Astrocyte of the cerebellum (primary cell): ENCODE measurements around the gene AOC2.
"Not testable (repeated sequence)": the region's sequence is repeated elsewhere in the genome, so short reads cannot be mapped to it uniquely, and the experiment has no call there.

Source experiments
- DNase-seq: peaks from one replicate; pipeline ENCODE4 v3.0.0-alpha.2; 2011; ENCODE audit warnings: low read depth
- H3K4me3 ChIP-seq: 2 replicates; pipeline ENCODE4 v1.5.1; 2011; ENCODE audit warnings: mild to moderate bottlenecking, low read depth, low read length, moderate library complexity
- in situ Hi-C: cut with HindIII; loops from 2 replicates; pipeline ENCODE4 v1.10.0; 2017; ENCODE audit warnings: low sequenced_read_pairs
- TF ChIP-seq, protein P1 (sequence below): IDR thresholded peaks from 2 replicates; pipeline ENCODE4 v1.5.1; 2012; ENCODE audit warnings: low read length, low read depth, moderate library complexity, mild to moderate bottlenecking; ENCODE audit errors: missing control alignments

Gene AOC2

DNA sequence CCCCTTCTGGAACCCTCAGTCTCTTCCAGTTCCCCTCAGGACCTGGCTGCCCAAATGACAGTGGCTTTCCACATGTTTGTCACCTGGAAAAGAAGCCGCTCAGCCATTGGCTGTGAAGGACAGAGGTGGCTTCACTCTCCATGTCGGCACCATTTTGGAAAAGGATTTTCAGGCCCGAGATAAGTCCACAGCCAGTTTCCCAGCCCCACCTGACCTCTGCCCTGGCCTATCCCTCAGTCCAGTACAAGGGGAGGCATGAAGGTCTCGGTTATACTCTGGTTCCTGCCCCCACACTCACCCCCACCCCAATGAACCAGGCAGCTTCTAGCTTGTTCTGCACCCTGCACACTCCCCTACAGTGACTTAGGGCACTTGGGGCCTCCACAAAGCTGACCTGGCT lies 21.8 kb downstream of the AOC2 start:
- H3K4me3 ChIP-seq = no peak overlapping the region
- in situ Hi-C loops = no loop called here
- DNase-seq = no peak
- TF ChIP-seq, protein P1, sequence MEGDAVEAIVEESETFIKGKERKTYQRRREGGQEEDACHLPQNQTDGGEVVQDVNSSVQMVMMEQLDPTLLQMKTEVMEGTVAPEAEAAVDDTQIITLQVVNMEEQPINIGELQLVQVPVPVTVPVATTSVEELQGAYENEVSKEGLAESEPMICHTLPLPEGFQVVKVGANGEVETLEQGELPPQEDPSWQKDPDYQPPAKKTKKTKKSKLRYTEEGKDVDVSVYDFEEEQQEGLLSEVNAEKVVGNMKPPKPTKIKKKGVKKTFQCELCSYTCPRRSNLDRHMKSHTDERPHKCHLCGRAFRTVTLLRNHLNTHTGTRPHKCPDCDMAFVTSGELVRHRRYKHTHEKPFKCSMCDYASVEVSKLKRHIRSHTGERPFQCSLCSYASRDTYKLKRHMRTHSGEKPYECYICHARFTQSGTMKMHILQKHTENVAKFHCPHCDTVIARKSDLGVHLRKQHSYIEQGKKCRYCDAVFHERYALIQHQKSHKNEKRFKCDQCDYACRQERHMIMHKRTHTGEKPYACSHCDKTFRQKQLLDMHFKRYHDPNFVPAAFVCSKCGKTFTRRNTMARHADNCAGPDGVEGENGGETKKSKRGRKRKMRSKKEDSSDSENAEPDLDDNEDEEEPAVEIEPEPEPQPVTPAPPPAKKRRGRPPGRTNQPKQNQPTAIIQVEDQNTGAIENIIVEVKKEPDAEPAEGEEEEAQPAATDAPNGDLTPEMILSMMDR = no peak

DNA sequence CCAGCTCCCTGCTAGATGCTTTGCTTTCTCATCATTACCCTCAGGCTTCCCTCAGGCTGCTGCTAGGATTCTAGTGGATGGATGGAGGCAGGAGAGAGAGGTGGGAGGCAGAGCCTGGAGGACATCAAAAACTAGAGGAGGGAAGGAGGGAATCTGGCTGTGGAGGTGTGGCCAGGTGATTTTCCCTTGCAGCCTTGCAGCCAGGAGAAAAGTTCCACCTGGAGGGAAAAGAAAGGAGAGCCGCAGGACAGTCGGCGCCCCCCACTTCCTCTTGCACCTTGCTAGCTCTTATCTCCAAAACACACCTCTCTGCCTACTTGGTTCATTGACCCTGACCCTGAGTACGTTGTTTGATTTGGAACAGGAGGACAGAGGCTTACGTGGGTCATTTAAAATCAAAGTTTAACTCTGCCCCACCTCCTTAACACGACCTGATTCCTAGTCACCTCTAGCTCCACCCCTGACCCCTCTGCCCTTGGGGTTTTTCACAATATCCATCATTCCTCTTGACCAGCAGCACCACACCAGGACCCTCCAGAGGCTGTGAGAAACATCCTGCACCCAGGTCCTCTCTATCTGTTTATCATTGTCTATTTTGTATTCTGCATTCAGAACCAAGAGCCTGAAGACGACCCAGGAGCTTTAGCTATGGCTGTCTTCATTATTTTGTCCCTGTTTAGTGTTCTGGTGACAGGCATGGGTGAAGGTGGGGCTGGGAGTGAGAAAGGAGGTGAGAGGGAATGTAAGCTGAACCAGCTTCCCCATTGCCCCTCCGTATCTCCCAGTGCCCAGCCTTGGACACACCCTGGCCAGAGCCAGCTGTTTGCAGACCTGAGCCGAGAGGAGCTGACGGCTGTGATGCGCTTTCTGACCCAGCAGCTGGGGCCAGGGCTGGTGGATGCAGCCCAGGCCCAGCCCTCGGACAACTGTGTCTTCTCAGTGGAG lies 22.5 kb downstream of the AOC2 start:
- DNase-seq = no peak
- H3K4me3 ChIP-seq = no peak overlapping the region
- in situ Hi-C loops = no loop called here
- TF ChIP-seq, protein P1 = no peak

DNA sequence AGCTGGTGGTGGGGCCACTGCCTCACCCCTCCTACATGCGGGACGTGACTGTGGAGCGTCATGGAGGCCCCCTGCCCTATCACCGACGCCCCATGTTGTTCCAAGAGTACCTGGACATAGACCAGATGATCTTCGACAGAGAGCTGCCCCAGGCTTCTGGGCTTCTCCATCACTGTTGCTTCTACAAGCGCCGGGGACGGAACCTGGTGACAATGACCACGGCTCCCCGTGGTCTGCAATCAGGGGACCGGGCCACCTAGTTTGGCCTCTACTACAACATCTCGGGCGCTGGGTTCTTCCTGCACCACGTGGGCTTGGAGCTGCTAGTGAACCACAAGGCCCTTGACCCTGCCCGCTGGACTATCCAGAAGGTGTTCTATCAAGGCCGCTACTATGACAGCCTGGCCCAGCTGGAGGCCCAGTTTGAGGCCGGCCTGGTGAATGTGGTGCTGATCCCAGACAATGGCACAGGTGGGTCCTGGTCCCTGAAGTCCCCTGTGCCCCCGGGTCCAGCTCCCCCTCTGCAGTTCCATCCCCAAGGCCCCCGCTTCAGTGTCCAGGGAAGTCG lies 23.4 kb downstream of the AOC2 start:
- H3K4me3 ChIP-seq, in situ Hi-C loops, DNase-seq: not testable (repeated sequence)

DNA sequence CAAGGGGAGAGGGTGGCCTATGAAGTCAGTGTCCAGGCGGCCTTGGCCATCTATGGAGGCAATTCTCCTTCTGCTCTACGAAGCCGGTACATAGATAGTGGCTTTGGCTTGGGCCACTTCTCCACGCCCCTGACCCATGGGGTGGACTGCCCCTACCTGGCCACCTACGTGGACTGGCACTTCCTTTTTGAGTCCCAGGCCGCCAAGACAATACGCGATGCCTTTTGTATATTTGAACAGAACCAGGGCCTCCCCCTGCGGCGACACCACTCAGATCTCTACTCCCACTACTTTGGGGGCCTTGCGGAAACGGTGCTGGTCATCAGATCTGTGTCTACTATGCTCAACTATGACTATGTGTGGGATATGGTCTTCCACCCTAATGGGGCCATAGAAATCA lies 24.0 kb downstream of the AOC2 start:
- TF ChIP-seq, protein P1 = no peak
- no peak overlapping the region for H3K4me3 ChIP-seq
- no peak for DNase-seq
- in situ Hi-C loops = no loop called here

DNA sequence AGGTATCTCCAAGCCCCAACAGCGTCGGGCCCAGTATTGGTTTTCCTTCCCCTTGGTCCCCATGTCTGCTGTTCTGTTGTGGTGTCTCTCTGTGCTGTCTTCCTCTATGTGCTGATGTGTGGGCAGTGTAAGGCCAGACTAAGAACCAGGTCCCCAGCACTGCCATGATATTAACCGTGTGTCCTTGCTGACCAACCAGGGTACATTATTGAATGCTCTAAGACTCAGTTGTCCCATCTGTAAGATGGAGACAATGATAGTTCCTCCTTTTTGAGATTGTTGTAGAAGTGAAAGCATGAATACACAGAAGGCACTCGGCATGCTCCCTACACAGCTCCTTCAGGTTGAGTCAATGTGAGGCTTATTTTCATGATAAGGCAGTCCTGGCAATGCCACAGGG lies 27.3 kb downstream of the AOC2 start:
- in situ Hi-C loops = no loop called here
- no peak for DNase-seq
- H3K4me3 ChIP-seq = no peak overlapping the region
- TF ChIP-seq, protein P1 = no peak

DNA sequence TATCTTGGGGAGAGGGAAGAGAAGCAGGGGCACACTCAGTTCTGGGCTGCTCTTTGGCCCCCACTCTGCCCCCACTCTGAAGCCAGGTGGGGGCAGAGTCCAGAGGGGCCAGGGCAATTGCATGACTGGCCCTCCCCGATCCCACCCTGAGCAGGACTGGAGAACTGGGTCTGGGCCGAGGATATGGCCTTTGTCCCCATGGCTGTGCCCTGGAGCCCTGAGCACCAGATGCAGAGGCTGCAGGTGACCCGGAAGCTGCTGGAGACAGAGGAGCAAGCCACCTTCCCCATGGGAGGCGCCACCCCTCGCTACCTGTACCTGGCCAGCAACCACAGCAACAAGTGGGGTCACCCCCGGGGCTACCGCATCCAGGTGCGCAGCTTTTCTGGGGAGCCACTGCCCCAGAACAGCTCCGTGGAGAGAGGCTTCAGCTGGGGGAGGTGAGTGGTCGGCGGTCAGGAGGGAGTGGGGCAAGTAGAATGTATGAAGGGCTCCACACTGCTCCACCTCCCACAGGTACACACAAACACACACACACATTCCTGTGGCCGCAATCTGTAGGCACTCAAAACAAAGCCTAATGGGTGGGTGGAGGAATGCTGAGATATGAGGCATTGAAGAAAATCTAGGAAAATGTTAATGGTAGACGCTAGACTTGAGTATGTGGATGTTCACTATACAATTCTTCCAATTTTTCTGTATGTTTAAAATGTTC lies 28.0 kb downstream of the AOC2 start:
- DNase-seq = no peak
- in situ Hi-C loops = no loop called here
- no peak overlapping the region for H3K4me3 ChIP-seq
- TF ChIP-seq, protein P1 = no peak
